ENCODE measurements around the gene CLDN20.

DNA sequence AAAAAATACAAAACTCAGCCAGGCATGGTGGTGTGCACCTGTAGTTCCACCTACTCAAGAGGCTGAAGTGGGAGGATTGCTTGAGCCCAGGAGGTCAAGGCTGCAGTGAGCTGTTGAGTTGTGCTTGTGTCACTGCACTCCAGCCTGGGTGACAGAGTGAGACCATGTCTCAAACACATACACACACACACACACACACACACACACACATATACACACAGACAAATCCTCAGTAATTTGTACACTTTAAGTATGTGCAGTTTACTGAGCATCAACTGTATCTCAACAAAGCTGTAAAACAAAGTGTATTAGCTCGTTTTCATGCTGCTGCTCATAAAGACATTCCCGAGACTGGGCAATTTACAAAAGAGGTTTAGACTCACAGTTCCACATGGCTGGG, 43.1 kb downstream of the CLDN20 start:
- TF ChIP-seq, protein P1, sequence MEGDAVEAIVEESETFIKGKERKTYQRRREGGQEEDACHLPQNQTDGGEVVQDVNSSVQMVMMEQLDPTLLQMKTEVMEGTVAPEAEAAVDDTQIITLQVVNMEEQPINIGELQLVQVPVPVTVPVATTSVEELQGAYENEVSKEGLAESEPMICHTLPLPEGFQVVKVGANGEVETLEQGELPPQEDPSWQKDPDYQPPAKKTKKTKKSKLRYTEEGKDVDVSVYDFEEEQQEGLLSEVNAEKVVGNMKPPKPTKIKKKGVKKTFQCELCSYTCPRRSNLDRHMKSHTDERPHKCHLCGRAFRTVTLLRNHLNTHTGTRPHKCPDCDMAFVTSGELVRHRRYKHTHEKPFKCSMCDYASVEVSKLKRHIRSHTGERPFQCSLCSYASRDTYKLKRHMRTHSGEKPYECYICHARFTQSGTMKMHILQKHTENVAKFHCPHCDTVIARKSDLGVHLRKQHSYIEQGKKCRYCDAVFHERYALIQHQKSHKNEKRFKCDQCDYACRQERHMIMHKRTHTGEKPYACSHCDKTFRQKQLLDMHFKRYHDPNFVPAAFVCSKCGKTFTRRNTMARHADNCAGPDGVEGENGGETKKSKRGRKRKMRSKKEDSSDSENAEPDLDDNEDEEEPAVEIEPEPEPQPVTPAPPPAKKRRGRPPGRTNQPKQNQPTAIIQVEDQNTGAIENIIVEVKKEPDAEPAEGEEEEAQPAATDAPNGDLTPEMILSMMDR (IDR thresholded peaks at IDR 0.05): no peak
- TF ChIP-seq POLR2A (IDR thresholded peaks at IDR 0.05): no peak
